ENCODE measurements around the gene MEAK7. TPM values are rescaled to one million over a fixed set of nuclear protein-coding genes. Genes with fewer than 3 reads are reported as not detected.

Gene MEAK7
- total and polyA plus RNA-seq, 2 of the 8 experiments (the other 6 are each of a cell fraction or from before 2014, with no cell fraction given) = 9.6 to 19.6 TPM

- TF ChIP-seq ASH2L (IDR thresholded peaks at IDR 0.05; ENCODE audit: low read length) = no peak
- no peak for TF ChIP-seq EGR1 (IDR thresholded peaks at IDR 0.05; ENCODE audit: borderline replicate concordance, low read depth, low read length)
- TF ChIP-seq KDM5A (IDR thresholded peaks at IDR 0.05; ENCODE audit: low read length) = no peak
- TF ChIP-seq CHD1 (IDR thresholded peaks at IDR 0.05; ENCODE audit: low read depth, low read length) = no peak
- no peak for TF ChIP-seq POLR2A (IDR thresholded peaks at IDR 0.05; ENCODE audit: control extremely low read depth in 1 of 2, low read depth in 2 of 2, low read length in 2 of 2)
Observed at GRCh38 chr16:84463221-84463620, 41.2 kb downstream of the MEAK7 start (continued).
